ENCODE results near the gene KIT.

Gene KIT

DNA sequence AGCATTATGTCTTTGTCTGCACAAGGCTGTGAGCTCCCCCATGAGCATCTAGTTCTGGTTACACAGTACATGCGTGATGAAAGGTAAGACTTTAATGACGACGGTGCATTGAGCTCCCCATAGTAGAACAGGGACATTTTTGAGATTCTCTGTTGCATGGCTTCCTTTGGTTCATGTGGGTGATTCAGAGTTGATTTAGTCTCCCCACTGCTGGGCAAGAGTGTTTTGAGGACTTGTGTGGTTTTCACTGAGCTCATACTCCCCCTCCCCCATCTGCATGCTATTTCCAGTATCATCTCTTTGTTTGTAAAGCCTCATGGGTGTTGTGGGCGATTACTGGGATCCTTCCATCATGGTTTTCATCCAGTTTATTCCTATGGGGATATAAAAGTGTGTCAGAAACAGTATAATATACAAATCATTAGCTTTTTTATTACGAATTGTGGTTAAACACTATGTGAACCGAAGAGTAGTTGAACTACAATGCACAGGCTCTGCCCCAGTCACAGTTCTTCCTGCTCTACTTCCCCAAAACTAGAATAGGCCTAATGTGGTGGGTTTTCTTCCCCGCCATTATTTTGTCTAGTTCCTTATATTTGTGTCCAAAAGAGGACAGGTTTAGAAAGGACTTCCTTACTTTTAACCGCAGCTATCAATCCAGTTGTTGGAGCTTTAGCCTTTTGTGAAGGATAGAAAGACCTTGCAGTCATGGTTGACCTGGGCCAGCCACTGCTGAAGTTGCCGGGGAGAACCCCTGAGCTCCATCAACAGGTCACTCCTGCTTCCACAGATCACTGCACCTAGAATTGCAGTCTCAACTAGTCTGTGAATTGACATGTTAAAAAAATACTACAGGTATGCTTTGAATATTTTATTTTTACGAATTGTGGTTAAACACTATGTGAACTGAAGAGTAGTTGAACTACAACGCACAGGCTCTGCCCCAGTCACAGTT lies 30.4 kb downstream of the KIT start:
- TF ChIP-seq, protein P1, sequence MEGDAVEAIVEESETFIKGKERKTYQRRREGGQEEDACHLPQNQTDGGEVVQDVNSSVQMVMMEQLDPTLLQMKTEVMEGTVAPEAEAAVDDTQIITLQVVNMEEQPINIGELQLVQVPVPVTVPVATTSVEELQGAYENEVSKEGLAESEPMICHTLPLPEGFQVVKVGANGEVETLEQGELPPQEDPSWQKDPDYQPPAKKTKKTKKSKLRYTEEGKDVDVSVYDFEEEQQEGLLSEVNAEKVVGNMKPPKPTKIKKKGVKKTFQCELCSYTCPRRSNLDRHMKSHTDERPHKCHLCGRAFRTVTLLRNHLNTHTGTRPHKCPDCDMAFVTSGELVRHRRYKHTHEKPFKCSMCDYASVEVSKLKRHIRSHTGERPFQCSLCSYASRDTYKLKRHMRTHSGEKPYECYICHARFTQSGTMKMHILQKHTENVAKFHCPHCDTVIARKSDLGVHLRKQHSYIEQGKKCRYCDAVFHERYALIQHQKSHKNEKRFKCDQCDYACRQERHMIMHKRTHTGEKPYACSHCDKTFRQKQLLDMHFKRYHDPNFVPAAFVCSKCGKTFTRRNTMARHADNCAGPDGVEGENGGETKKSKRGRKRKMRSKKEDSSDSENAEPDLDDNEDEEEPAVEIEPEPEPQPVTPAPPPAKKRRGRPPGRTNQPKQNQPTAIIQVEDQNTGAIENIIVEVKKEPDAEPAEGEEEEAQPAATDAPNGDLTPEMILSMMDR (IDR thresholded peaks at IDR 0.05): no peak
- Histone ChIP-seq H3K79me2 (no peaks in the 10 kb centered on the region), H3K9me3 (ENCODE audit: control insufficient read depth, low read length) (no peaks in the 10 kb centered on the region), H3K4me3 (ENCODE audit: low read depth, low read length) (no peak overlapping the region), H3K4me2 (ENCODE audit: low read length) (no peak overlapping the region), H3K36me3 (ENCODE audit: control insufficient read depth, insufficient read depth, low read length) (no peaks in the 10 kb centered on the region), H3K27ac (no peak overlapping the region), H3K27me3 (ENCODE audit: control insufficient read depth, insufficient read depth, low read length) (no peaks in the 10 kb centered on the region), H2AFZ (no peak overlapping the region), H3K9ac (no peak overlapping the region), H3K4me1 (no peaks in the 10 kb centered on the region)

DNA sequence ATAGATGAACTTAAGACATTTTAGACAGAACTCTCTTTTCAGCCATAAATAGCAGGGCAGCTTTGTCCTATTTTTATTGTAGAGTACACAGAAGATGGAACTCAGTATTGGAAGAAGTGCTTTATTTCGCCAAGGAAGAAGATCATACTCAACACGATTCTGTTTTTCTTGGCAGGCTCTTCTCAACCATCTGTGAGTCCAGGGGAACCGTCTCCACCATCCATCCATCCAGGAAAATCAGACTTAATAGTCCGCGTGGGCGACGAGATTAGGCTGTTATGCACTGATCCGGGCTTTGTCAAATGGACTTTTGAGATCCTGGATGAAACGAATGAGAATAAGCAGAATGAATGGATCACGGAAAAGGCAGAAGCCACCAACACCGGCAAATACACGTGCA lies 37.6 kb downstream of the KIT start:
- Histone ChIP-seq H3K4me2 (ENCODE audit: low read length) (no peak overlapping the region), H3K79me2 (no peaks in the 10 kb centered on the region), H2AFZ (no peak overlapping the region), H3K9ac (no peak overlapping the region), H3K4me3 (ENCODE audit: low read depth, low read length) (no peak overlapping the region), H3K4me1 (no peaks in the 10 kb centered on the region), H3K9me3 (ENCODE audit: control insufficient read depth, low read length) (no peaks in the 10 kb centered on the region), H3K27me3 (ENCODE audit: control insufficient read depth, insufficient read depth, low read length) (no peaks in the 10 kb centered on the region), H3K36me3 (ENCODE audit: control insufficient read depth, insufficient read depth, low read length) (no peaks in the 10 kb centered on the region), H3K27ac (no peak overlapping the region)
- TF ChIP-seq, protein P1 (IDR thresholded peaks at IDR 0.05): no peak

DNA sequence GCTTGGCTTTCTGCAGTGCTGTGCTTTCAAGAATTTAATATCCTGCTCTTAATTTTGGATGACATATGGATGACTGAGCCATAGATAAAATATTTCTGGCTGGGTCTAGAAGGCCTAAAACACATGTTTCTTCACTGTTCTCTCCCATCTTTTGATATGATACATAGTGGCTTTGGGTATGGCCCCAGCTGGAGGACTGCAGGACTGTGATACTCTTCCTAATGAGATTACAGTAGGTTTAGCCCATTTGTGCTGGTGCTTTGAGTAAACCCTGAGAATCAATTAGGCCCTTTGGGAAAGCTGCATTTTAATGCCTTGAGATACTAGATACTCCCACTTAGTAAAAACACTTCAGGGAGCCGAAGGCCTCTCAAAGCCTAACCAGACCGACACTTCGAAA lies 38.0 kb downstream of the KIT start:
- Histone ChIP-seq H3K27ac (no peak overlapping the region), H3K4me3 (ENCODE audit: low read depth, low read length) (no peak overlapping the region), H2AFZ (no peak overlapping the region), H3K36me3 (ENCODE audit: control insufficient read depth, insufficient read depth, low read length) (no peaks in the 10 kb centered on the region), H3K9ac (no peak overlapping the region), H3K9me3 (ENCODE audit: control insufficient read depth, low read length) (no peaks in the 10 kb centered on the region), H3K4me2 (ENCODE audit: low read length) (no peak overlapping the region), H3K27me3 (ENCODE audit: control insufficient read depth, insufficient read depth, low read length) (no peaks in the 10 kb centered on the region), H3K79me2 (no peaks in the 10 kb centered on the region), H3K4me1 (no peaks in the 10 kb centered on the region)
- TF ChIP-seq, protein P1 (IDR thresholded peaks at IDR 0.05): no peak

DNA sequence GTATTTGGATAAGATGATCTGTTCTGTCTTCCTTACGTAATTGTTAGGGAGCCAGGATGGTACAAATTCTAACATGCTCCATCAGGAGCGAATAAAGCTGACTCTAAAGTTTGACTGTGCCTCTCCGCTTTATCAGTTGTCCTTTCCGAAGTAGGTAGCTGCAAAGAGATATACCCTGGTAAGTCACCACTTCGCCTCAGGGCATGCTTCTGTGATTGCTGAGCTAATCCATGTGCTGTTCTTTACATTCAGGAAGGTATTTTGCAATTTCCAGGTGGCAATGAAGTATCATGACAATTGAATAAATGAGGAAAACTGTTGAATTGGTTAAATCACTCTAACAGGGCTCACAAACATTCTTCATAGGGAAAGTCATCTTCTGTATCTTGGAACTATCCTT lies 38.9 kb downstream of the KIT start:
- no peaks in the 10 kb centered on the region for H3K79me2 ChIP-seq

More for the DNA sequence above, 38.9 kb downstream of the KIT start:
- no peak overlapping the region for H3K9ac ChIP-seq
- H2AFZ ChIP-seq: no peak overlapping the region
- no peaks in the 10 kb centered on the region for H3K9me3 ChIP-seq (ENCODE audit: control insufficient read depth, low read length)
- H3K27me3 ChIP-seq (ENCODE audit: control insufficient read depth, insufficient read depth, low read length): no peaks in the 10 kb centered on the region
- no peaks in the 10 kb centered on the region for H3K36me3 ChIP-seq (ENCODE audit: control insufficient read depth, insufficient read depth, low read length)
- TF ChIP-seq, protein P1 (IDR thresholded peaks at IDR 0.05): no peak
- H3K4me2 ChIP-seq (ENCODE audit: low read length): no peak overlapping the region
- H3K4me1 ChIP-seq: no peaks in the 10 kb centered on the region
- no peak overlapping the region for H3K27ac ChIP-seq
- H3K4me3 ChIP-seq (ENCODE audit: low read depth, low read length): no peak overlapping the region

Data from parathyroid adenoma (tissue), 2 donors.